NCI-H2107 treated with DMSO at 0.1 percent for 48 hours (cell line): Measurements from ENCODE around the gene PKD2.
"Not testable (repeated sequence)": the region's sequence is repeated elsewhere in the genome, so short reads cannot be mapped to it uniquely, and the experiment has no call there.

Experiments used
- DNase-seq: peaks from one replicate; lab custom pipeline; 2025; ENCODE audit not compliant: unreplicated experiment; lab: John Stamatoyannopoulos, UW

PKD2 gene

DNA sequence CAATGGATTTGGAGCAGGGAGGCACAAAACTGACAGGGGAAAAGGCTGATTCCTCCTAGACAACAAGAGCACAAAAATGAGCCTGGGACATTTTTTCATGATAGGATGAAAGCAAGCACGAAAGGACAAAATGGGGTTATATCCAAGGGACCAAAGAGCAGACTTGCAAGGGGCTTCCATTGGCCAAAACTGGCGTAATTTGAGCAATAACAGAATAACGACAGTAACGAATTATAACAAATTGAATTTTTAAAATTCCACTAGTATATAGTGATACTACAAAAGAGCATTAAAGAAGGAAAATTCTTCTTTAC lies 21.6 kb upstream of the PKD2 start:
- no peak for DNase-seq

DNA sequence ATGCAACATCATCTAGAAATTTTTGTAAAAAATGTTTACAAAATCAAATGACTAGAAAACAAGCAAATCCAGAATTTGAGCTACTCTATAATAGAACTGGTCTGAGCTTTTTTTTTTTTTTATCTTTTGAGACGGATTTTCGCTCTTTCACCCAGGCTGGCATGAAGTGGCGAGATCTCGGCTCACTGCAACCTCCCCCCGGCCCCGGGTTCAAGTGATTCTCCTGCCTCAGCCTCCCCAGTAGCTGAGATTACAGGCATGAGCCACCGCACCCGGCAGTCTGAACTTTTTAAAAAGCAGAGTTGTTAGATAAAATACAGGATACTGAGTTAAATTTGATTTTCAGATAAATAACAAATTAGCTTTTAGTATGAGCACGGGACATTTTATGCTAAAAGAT lies 20.9 kb upstream of the PKD2 start:
- DNase-seq = no peak

DNA sequence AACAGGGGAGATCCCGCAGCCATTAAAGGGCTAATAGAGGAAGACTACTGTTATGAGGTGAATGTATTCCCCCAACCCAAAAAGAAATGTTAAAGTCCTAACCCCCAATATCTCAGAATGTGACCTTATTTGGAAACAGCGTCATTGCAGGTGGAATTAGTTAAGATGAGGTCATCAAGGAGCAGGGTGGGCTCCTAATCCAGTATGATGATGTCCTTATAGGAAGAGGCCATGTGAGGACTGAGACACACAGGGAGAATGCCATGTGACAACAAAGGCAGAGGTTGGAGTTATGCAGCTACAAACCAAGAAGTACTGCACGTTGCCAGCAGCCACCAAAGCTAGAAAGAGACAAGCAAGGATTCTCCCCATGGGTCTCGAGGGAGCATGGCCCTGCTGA lies 17.7 kb upstream of the PKD2 start:
- DNase-seq = no peak

- no peak for DNase-seq
Measured at GRCh38 chr4:87995435-87995834, 12.0 kb upstream of the PKD2 start.

DNA sequence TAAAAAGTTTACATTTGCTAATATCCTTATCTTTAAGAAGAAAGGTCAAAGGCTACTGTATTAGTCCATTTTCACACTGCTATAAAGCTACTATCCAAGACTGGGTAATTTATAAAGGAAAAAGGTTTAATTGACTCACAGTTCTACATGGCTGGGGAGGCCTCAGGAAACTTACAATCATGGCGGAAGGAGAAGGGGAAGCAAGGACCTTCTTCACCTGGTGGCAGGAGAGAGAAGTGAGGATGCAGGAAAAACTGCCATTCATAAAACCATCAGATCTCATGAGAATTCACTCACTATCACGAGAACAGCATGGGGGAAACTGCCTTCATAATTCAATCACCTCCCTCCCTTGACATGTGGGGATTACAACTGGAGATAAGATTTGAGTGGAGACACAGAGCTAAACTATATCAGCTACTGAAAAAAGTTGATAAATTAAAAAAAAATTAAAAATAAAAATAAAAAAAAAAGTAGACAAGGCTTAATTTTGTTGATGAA lies 8.2 kb upstream of the PKD2 start:
- DNase-seq = not testable (repeated sequence)

DNA sequence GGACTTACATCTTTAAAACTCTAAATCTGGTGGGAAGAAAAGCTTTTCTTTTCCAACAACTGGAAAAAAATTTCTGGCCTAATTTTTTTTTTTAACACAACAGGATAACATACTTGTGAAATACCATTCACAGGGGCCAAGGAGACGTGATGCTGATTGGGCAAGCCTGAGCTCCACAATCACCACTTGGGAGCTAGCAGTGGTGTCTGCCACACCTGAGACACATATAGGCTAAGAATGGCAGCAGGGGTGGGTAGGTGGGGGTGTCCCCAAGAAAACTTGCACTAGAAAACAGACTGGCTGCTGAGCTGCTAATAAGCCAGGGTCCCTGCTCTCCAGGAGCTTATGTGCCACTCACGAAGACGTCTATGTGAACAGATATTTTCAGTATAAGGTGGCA lies 5.6 kb upstream of the PKD2 start:
- DNase-seq = no peak

GRCh38 chr4:88002786-88003185 lies 4.6 kb upstream of the PKD2 start:
- DNase-seq = no peak

DNA sequence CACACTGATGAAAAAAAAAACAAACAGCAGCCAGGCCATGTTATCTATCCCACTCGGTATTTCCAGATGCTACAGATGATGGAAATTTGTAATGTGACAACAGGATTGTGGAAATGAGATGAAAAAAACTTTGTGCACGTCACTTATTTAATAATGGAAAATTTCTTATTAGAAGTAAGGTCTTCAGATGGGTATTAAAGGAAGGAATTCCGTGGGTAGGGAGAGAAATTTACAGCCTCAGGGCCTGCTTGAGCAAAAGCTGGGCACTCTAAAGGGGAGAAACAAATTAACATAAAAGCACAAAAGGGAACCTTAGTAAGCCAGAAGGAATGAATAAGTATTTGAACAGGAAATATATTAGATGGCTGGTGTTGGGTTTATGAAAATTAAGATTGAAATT lies 4.2 kb upstream of the PKD2 start:
- DNase-seq = no peak

DNA sequence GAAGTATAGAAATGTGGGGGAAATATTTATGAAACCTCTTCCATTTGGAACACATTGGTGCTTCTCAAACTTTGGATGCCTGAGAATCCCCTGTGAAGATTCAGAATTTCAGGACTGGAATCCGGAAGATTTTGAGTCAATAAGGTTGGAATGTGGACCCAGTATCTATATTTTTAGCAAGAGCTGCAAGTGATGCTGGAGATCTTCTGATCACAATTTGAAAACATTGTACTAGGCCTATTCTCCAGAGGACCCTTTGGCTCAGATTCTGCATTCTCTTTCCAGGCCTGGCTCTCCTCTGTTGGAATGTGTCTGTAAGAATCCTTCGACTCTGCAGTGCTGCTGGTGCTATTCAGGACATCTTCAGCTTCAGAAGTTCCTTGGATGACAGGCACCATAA lies 2.4 kb upstream of the PKD2 start:
- no peak for DNase-seq

GRCh38 chr4:88005946-88006345 lies 1.5 kb upstream of the PKD2 start:
- DNase-seq = no peak

DNA sequence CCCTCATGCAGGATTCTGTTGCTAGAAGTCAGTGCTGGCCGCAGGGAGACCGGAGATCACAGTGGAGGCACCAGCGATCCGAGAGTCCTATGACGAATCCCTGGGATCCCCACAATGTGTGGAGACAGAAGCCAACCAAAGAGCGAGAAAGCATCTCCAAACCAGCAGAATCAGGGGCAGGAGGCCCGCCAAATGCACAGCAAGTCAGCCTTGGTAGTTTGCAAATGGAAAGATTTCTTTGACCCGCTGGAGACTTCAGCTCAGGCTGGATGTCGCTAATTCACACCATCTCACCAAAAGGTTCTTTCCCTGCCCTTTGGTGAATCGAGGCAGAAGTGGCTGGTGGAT lies 505 bp upstream of the PKD2 start:
- no peak for DNase-seq

DNA sequence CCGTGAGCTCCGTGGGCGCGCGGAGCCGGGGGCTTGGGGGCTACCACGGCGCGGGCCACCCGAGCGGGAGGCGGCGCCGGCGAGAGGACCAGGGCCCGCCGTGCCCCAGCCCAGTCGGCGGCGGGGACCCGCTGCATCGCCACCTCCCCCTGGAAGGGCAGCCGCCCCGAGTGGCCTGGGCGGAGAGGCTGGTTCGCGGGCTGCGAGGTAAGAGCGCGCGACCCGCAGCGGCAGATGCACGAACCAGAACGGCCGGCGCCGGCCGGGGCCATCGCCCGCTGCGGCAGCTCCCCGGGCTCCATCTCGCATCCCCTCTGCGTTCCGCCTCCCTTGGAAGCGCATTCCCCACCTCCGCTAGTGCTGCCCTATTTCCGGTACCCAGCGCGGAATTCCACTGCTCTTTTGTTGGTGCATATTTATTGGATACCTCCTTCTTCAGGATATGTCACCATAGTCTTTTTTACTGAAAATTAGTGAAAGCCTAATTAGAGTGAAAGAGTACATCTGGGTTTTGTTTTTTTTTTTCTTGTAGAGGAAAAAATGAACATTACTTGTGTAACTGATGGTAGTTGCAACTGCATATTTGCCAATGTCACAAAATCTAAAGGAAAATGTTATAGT lies 797 bp downstream of the PKD2 start:
- no peak for DNase-seq

DNA sequence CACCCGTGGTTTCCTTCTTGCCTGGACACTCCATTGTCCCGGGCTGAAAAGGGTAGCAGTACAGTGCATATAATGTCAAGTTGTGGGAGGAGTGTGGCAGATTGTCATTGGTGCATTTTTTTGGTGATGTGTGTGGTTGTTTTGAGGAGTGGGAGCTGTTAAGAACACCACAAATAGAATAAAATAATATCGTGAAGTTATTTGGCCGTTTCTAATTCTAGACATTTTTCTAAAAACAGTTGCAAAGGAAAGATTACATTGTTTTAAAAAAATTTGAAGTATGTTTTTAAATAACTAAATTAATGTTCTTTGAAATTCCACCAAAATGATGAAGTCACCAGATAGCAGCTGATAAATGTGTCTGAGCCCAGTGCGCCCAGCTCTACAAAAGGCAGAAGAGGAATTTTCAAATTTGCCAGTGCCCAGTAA lies 1.3 kb downstream of the PKD2 start:
- no peak for DNase-seq

DNA sequence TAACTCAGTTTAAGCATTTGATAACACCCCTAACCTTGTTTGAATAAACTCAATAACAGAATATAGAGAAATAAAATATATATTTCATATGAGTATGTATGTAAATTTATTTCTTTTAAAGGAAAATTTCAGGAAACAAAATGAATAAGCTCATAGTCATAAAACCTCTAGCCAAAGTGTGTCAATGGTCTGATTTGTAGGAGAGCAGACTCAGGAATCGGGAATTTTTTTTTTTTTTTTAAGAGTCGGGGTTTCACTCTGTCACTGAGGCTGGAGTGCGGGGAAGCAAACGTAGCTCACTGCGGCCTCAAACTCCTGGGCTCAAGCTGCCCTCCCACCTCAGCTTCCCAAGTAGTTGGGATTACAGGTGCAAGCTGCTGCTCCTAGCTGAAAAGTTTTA lies 2.4 kb downstream of the PKD2 start:
- no peak for DNase-seq

- DNase-seq = no peak
Measured at GRCh38 chr4:88010966-88011365, 3.5 kb downstream of the PKD2 start.

GRCh38 chr4:88012647-88013046 lies 5.2 kb downstream of the PKD2 start:
- DNase-seq = no peak

- no peak for DNase-seq
Measured at GRCh38 chr4:88014386-88014905, 7.0 kb downstream of the PKD2 start.

DNA sequence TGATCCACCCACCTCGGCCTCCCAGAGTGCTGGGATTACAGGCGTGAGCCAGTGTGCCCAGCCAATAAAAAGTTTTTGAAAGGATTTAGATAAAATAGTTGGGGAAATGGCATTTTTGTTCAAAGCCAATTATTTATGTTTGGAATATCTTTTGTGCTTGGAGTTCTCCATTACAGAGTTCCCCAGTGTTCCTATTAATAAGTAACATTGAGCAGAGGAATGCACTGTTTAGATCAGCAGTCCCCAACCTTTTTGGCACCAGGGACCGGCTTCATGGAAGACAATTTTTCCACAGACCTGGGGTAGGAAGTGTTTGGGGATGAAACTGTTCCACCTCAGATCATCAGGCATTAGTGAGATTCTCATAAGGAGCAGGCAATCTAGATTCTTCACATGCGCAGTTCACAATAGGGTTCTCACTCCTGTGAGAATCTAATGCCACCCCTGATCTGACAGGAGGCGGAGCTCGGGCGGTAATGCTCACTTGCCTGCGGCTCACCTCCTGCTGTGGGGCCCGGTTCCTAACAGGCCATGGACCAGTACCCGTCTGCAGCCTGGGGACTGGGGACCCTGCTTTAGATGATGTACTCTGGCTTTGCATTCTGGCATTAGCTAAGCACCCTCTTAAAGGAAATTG lies 8.3 kb downstream of the PKD2 start:
- no peak for DNase-seq

DNA sequence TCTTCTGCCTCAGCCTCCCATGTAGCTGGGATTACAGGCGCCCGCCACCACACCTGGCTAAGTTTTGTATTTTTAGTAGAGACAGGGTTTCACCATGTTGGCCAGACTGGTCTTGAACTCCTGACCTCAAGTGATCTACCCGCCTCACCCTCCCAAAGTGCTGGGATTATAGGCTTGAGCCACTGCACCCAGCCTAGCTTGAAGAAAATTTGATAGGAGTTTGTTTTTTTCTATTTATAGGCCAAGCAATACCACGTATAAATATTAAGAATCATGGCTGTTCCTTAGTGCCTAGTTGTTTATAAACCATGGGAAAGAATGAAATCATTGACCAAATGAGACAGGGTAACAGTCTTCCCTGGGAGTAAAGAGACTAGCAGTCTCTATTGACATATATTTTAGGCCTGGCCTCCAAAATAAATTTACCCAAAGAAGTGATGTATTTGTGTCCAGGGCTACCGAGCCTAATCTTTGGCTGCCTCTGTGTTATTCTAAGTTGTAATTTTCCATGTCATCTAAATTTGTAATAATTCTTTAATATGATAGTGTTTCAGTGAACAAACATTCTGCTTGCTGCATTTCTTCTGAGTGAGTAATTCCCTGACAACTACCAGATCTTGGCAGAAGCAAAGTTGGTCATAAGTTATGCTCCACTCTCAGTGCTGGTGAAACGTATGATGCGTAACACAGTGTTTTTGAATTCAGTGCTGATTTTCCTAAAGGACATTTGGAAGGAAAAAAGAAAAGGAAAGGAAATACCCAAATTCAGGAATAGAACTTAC lies 10.3 kb downstream of the PKD2 start:
- no peak for DNase-seq

- DNase-seq = no peak
Measured at GRCh38 chr4:88018466-88018865, 11.0 kb downstream of the PKD2 start.

GRCh38 chr4:88021824-88022223 lies 14.4 kb downstream of the PKD2 start:
- no peak for DNase-seq

DNA sequence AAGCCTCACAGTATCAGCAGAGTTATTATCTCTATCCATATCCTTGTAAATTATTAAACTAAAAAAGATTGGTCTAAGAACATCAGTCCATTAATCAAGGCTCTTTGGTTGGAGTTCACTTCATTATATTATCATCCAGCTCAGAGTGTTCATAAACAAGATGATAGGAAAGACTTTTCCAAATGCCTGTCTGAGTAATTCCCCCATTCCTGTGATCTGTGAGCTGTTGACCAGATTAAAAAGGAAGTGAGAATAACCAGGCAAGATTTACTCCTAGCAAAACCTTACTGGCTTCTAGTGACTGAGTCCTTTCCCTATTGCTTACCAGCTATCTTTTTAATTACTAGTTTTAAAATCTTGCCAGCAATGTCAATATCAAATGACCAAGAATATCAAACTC lies 14.9 kb downstream of the PKD2 start:
- DNase-seq = no peak
